GM21381 (cell line): ENCODE results near the gene SFT2D3.

ENCODE experiments used
- ATAC-seq: cut with Tn5 transposase; IDR thresholded peaks from one replicate; pipeline ENCODE4 v1.9.1; 2021; ENCODE audit warnings: mild to moderate bottlenecking, moderate library complexity; ENCODE audit not compliant: unreplicated experiment

Gene SFT2D3

GRCh38 chr2:127739800-127740199 lies 38.5 kb downstream of the SFT2D3 start:
- no peak for ATAC-seq

DNA sequence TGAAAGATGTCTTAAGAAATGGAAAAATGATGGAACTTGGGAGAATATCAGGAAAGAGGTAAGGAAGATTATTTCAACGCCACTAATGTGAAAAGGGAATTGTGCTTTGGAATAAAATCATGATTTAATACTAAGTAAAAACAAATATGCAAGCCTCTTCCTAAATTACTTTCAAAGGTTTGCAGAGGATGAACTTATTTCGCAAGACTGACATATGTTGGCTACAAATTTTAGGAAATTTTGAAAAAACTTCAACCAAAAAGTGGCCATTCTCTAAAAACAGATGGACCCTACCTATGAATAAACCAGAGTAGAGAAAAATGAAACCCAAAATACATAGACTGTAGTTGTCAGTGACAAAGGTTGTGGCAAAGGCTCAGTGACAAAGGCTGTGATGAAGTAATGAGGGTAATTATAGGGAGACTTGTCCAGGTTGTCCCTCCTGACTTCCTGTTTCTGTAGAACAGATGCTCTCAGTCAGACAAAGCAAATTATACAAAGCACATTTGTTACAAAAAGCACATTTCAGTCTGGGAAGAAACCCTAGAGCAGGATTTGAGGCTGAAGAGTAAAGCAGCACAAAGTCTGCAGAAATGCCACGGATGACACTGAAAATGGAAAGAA lies 39.5 kb downstream of the SFT2D3 start:
- no peak for ATAC-seq

GRCh38 chr2:127743477-127744026 lies 42.3 kb downstream of the SFT2D3 start:
- no peak for ATAC-seq

DNA sequence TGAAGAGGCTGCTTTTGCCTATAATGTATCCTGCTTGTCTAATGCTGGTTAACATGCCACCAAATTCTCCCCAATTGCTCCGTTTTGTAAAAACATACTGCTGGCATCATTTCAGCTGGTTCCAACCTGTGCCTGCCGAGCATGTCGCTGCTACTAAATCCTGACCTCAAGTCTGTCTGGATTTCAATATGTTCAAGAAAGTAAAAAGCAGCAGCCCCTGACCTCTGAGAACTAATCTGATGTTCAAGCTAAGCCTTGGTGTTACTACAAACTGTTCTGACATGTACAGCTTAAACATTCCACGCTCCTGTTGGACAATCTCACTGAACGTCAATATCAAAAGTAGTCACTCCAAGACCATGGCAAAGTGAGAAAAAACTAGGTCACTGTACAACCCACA lies 46.3 kb downstream of the SFT2D3 start:
- no peak for ATAC-seq

- peak; percentile 97 for ATAC-seq
Observed at GRCh38 chr2:127749537-127749936, 48.2 kb downstream of the SFT2D3 start.

DNA sequence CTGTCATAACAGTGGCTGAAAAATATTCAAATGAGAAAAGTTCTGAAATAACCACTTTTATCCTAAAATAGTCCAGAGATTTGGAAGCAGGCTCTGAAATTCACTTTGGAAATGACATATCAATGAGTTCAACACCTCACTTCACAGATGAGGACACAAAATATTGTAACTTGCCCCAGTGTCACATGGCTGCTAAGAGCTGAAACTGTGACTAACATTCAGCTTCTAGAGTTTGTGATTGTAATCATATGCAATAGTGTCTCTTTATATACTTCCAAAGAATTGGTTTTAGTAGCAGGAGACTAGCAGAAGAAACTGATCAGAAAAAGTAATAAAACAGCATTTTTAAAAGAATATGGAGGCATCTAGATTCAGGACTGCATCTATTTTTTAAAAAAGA lies 52.1 kb downstream of the SFT2D3 start:
- no peak for ATAC-seq

- no peak for ATAC-seq
Observed at GRCh38 chr2:127754186-127754585, 52.9 kb downstream of the SFT2D3 start.
